Thyroid gland (tissue), 4 donors: ENCODE results near the gene RCN2. TPM values are rescaled to one million over a fixed set of nuclear protein-coding genes. Genes with fewer than 3 reads are reported as not detected.

ENCODE experiments used
- DNase-seq, 2 donors: peaks; one replicate each; pipeline ENCODE4 v3.0.0-alpha.2; 2019
- H3K27ac ChIP-seq, 3 donors: fragments of 200-600 bp; sonication (generic); 1 replicate in 2 of 3; 2 replicates in 1 of 3; pipeline ENCODE4 v1.5.1; 2016 to 2019; ENCODE audit warnings: mild to moderate bottlenecking in 1 of 3, moderate library complexity in 1 of 3
- H3K27me3 ChIP-seq: fragments of 200-600 bp; sonication (generic); one replicate; pipeline ENCODE4 v1.5.1; 2019
- H3K36me3 ChIP-seq, 2 donors: fragments of 200-600 bp; sonication (generic); one replicate each; pipeline ENCODE4 v1.5.1; 2016 to 2019
- H3K4me1 ChIP-seq, 2 donors: fragments of 200-600 bp; sonication (generic); one replicate each; pipeline ENCODE4 v1.5.1; 2017 to 2019
- H3K4me3 ChIP-seq, 3 donors: fragments of 200-600 bp; sonication (generic); replicated peaks in 1 of 3; 1 replicate in 2 of 3; 2 replicates in 1 of 3; pipeline ENCODE4 v1.5.1; 2016; ENCODE audit warnings: mild to moderate bottlenecking in 1 of 3
- H3K9me3 ChIP-seq: fragments of 200-600 bp; sonication (generic); one replicate; pipeline ENCODE4 v1.5.1; 2017
- CTCF ChIP-seq, 6 experiments: fragments of 200-600 bp in 3 of 6; fragments of 450-650 bp in 3 of 6; sonication (generic) in 3 of 6; IDR thresholded peaks; one replicate each; pipeline ENCODE4 v1.5.1; 2016 to 2019; ENCODE audit warnings: antibody characterized with exemption in 6 of 6, mild to moderate bottlenecking in 2 of 6, inconsistent platforms in 1 of 6, moderate library complexity in 1 of 6
- POLR2A ChIP-seq, 2 donors: fragments of 450-650 bp; IDR thresholded peaks; one replicate each; pipeline ENCODE4 v1.6.1; 2017; ENCODE audit warnings: antibody characterized with exemption in 2 of 2, mild to moderate bottlenecking in 2 of 2, moderate library complexity in 1 of 2
- WGBS, 2 donors: methylation state at CpG; one replicate each; pipeline ENCODE4 v1.1.5; 2017; 5-methylcytosine and 5-hydroxymethylcytosine counted together
- intact Hi-C: fragments of 100-400 bp; cut with DNase I; formaldehyde crosslinking; loops from one replicate; pipeline ENCODE4 v1.15.1; 2023
- total RNA-seq, 4 donors: library from RNA; depleted of rRNA; stranded (reverse); fragments of >200 nt; gene quantifications; one replicate each; pipeline ENCODE4 v1.2.3, GENCODE V29; 2016

Gene RCN2
- total RNA-seq, 4 donors from 2014 or later, result 44.8 to 64.8 (median 53.4) TPM

GRCh38 chr15:76982356-76982755, 50.8 kb downstream of the RCN2 start:
- no peak overlapping the region for H3K27ac ChIP-seq
- H3K9me3 ChIP-seq, result no peaks in the 10 kb centered on the region
- H3K4me1 ChIP-seq, result no peaks in the 10 kb centered on the region
- WGBS, 2 donors, result 88 to 90% methylated on average over 9 of the region's 9 CpGs
- H3K36me3 ChIP-seq, result no peaks in the 10 kb centered on the region
- no peaks in the 10 kb centered on the region for H3K27me3 ChIP-seq
- TF ChIP-seq POLR2A (IDR thresholded peaks at IDR 0.05) (no peak), CTCF (IDR thresholded peaks at IDR 0.05) (no peak)
- no peak overlapping the region for H3K4me3 ChIP-seq
- DNase-seq, result no peak
- intact Hi-C loops, result no loop called here

DNA sequence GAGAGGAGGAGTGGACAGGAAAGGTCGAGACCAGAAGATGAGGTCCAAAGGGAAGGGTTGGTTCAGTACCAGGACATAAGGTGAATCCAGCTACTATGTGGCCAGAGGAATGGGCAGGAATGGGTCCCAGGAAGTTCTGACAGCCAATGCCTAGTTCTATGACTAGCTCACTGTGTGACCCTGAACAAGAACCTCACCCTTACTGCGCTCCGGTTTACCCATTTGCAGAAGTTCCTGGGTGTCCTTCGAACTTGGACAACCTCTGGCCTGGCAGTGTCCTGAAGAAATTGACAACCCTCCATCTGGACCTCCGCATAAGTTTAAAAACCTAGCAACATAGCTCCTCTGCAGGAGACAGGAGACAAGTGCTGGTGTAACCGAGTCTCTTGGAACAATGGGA, 51.2 kb downstream of the RCN2 start:
- intact Hi-C loops, result no loop called here
- Histone ChIP-seq H3K36me3 (no peaks in the 10 kb centered on the region), H3K9me3 (no peaks in the 10 kb centered on the region), H3K4me1 (no peaks in the 10 kb centered on the region), H3K27ac (no peak overlapping the region), H3K27me3 (no peaks in the 10 kb centered on the region), H3K4me3 (no peak overlapping the region)
- DNase-seq, result no peak
- TF ChIP-seq CTCF (IDR thresholded peaks at IDR 0.05), result no peak
- TF ChIP-seq POLR2A (IDR thresholded peaks at IDR 0.05), result no peak
- WGBS, 2 donors, result 73 to 80% methylated on average over 6 of the region's 6 CpGs

DNA sequence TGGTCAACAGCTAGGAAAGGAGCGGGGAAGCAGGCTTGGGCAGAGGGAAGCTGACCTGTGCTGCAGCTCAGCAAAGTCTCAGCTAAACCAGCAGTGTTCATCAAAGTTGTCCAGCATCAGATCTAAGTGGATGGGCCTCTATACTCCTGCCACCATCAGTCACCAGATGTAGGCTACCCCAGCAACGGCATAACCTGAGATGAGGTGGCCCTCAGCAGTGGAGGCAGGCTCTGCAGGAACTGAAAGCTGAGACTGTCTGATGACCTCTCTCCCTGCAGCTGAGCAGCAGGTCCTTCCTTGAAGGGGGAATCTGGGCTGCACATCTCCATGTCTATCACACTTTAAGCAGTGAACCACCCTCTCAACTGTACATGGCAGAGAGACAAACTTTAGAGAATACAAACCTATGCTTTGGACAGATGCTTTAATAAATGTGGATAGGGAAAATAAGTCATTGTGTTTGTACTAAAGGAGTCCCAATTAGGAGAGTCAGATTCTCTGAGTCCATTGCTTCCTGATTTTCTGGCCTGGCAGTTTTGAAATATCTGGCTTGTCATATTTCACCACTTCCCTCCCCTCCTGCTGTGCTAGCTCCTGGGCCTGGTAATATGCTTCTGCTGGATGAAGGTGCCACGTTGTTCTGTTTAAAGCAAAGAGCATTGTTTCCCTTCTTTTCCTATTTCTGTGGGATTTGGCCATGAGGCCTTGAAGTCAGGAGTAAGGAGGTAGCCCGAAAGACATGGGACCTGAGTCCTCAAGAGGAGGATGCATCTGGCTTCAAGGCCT, 52.2 kb downstream of the RCN2 start:
- no peak for DNase-seq
- no peak for TF ChIP-seq CTCF (IDR thresholded peaks at IDR 0.05)
- no peak for TF ChIP-seq POLR2A (IDR thresholded peaks at IDR 0.05)

GRCh38 chr15:76986743-76987142, 55.2 kb downstream of the RCN2 start:
- no peak for DNase-seq
- no peak overlapping the region for H3K27ac ChIP-seq
- H3K4me3 ChIP-seq, result no peak overlapping the region
- H3K36me3 ChIP-seq, result no peaks in the 10 kb centered on the region
- TF ChIP-seq POLR2A (IDR thresholded peaks at IDR 0.05), result no peak
- no peak for TF ChIP-seq CTCF (IDR thresholded peaks at IDR 0.05)
- no peaks in the 10 kb centered on the region for H3K4me1 ChIP-seq
- H3K27me3 ChIP-seq, result no peaks in the 10 kb centered on the region
- WGBS, 2 donors, result 92 to 93% methylated on average over 3 of the region's 3 CpGs
- H3K9me3 ChIP-seq, result no peaks in the 10 kb centered on the region
- intact Hi-C loops, result no loop called here

More for the DNA sequence above, 52.2 kb downstream of the RCN2 start:
- intact Hi-C loops, result no loop called here
- Histone ChIP-seq H3K9me3 (no peaks in the 10 kb centered on the region), H3K36me3 (no peaks in the 10 kb centered on the region), H3K4me3 (no peak overlapping the region), H3K27me3 (no peaks in the 10 kb centered on the region), H3K27ac (no peak overlapping the region), H3K4me1 (no peaks in the 10 kb centered on the region)
- 75 to 89% methylated on average over 4 of the region's 4 CpGs for WGBS, 2 donors

- no peak for DNase-seq
- no peak overlapping the region for H3K4me3 ChIP-seq
- 88 to 91% methylated on average over 6 of the region's 6 CpGs for WGBS, 2 donors
These were observed 55.7 kb downstream of the RCN2 start for GRCh38 chr15:76987276-76987675.

More at GRCh38 chr15:76987276-76987675, 55.7 kb downstream of the RCN2 start:
- H3K9me3 ChIP-seq, result no peaks in the 10 kb centered on the region
- H3K4me1 ChIP-seq, result no peaks in the 10 kb centered on the region
- no peaks in the 10 kb centered on the region for H3K36me3 ChIP-seq
- intact Hi-C loops, result no loop called here
- no peak for TF ChIP-seq CTCF (IDR thresholded peaks at IDR 0.05)
- H3K27ac ChIP-seq, result no peak overlapping the region
- no peaks in the 10 kb centered on the region for H3K27me3 ChIP-seq
